Right ventricle myocardium inferior (tissue), 1 donor: ENCODE results near the gene TAOK3. TPM values are rescaled to one million over a fixed set of nuclear protein-coding genes. Genes with fewer than 3 reads are reported as not detected.

Experiments
- ATAC-seq: fragments of 200-7000 bp; cut with Tn5 transposase; one replicate; pipeline ENCODE4 v1.9.1; 2020; ENCODE audit warnings: mild to moderate bottlenecking, moderate library complexity
- DNase-seq: peaks from one replicate; pipeline ENCODE4 v3.0.0; 2021; ENCODE audit errors: missing footprints
- intact Hi-C: fragments of 100-400 bp; cut with DNase I; formaldehyde crosslinking; loops from one replicate; pipeline ENCODE4 v1.11.0; 2022
- total RNA-seq: library from RNA; stranded (reverse); fragmentation: NEBNext Ultra II Directional; extraction: Animal tissue kit (Norgen Biotek cat#: 25700); gene quantifications from one replicate; pipeline ENCODE4 v1.2.1, GENCODE V29; 2021
- donor health status: DM: no; HTN: yes; CAD: no; lungs with severe emphysema.

Gene TAOK3
- total RNA-seq, 1 donor from 2014 or later = 20.3 TPM

- ATAC-seq (no peak), DNase-seq (no peak)
- intact Hi-C loops = no loop called here
These were observed 184.8 kb downstream of the TAOK3 start for GRCh38 chr12:118187751-118188435.

DNA sequence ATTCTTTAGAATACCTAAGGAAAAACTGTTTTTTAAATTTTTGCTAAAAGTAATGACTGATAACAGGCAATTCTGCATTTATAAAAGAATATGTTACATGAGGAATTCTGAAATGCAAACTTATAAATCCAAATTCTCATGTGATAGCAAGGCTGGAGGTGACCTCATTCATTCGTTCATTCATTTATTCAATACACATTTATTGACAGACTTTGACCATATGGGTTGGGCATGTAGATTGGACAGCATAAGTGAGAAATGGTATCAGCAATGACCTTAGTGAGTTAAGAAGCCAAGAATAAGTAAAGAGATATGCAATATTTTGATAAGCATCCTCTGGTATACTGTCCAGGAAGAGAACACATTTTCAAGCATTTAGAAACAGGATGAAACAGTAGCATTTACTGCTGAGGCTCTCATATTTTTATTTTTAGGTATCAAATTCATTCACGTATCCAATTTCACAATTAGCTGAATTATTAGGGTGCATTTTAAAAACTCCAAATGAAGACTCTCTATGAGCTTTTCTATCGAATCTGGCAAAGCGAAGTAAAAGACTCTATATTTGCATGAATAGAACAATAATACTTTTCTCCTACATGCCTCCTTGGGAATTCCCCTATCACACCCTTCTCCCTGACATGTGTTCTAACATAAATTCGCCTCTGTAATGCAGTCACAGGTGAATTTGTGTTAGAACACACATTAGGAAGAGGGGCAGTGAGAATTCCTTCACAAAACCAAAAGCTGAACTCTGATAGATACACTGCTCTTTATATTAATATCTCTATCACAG is 186.9 kb downstream of the TAOK3 start:
- DNase-seq (no peak), ATAC-seq (no peak)
- intact Hi-C loops = no loop called here

- DNase-seq (no peak), ATAC-seq (no peak)
- intact Hi-C loops = loop anchor here (2.0 to 5.0 kb wide), 2 partner anchors 46 to 193 kb away; partner anchors contain the start of genes PEBP1 and SUDS3
These were observed 189.0 kb downstream of the TAOK3 start for GRCh38 chr12:118183711-118184110.

DNA sequence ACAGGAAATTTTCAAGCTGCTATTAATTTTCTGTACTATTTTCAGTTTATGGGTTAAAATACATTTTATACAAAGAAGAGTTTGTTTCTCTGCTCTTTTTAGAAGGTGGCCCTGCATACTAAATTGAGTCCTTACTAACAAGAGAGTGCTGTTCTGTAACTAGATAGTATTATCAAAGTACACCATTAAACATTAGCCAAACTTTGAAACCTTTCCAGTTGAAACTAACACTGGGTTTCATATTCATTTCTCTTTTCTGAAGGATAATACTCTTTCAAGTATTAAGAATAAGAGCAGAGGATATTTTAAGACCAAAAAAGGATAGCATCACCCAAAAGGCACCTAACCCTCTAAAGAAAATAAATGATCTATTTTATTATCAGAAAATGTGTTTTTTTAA is 189.6 kb downstream of the TAOK3 start:
- ATAC-seq (no peak), DNase-seq (no peak)
- intact Hi-C loops = loop anchor here (2.0 to 5.0 kb wide), 2 partner anchors 46 to 194 kb away; partner anchors contain the start of genes PEBP1 and SUDS3

DNA sequence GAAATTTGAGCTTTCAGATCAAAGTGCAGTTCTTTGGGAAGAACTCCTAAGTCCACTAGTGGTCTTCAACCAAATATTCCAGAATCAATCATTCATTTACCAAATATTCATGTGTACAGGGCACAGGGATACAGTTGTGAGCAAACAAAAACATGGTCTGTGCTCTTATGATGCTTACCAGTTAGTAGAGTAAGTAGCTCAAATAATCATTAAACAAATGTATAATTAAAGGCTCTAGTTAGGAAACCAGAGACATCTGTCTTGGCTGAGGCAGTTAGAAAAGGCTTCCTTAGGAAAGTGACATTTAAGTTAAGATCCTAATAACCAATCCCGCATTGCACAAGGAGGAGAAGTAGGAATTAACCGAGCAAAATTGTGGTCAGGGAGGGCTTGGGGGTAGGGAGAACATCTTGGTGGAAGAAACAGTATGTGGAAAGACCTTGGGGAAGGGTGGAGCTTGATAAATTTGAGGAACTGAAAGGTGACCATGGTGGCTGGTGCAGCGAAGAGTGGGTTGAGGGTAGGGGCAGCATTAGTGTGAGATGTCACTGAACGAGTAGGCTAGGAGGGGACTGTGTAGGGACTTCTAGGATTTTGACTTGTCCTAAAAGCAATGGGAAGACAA is 196.8 kb downstream of the TAOK3 start:
- intact Hi-C loops = no loop called here
- ATAC-seq = no peak
- DNase-seq = no peak

- ATAC-seq (no peak), DNase-seq (no peak)
- intact Hi-C loops = no loop called here
These were observed 205.8 kb downstream of the TAOK3 start for GRCh38 chr12:118166946-118167345.

- intact Hi-C loops = no loop called here
- ATAC-seq (no peak), DNase-seq (no peak)
These were observed 207.8 kb downstream of the TAOK3 start for GRCh38 chr12:118164798-118165486.

- no peak for ATAC-seq
- DNase-seq = no peak
- intact Hi-C loops = no loop called here
These were observed 212.2 kb downstream of the TAOK3 start for GRCh38 chr12:118160536-118160935.

DNA sequence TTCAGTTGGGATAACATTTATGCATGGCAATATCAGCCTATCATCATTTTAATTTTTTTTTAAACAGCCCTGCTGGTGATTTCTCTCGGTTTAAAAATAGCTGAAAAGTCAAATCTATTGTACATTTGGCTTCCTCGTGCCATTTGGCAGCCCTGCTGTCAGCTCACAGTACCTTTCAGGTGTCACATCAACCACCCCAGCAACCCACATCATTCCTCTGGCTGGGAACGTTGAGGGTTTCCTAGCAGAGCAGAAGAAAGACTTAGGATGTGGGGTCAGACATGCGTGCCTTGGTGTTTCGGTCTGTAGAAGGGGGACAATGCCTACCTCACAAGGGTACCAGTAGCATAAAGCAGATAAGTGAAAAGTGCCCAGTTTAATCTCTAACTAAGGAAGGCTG is 221.0 kb downstream of the TAOK3 start:
- intact Hi-C loops = no loop called here
- ATAC-seq (no peak), DNase-seq (no peak)

DNA sequence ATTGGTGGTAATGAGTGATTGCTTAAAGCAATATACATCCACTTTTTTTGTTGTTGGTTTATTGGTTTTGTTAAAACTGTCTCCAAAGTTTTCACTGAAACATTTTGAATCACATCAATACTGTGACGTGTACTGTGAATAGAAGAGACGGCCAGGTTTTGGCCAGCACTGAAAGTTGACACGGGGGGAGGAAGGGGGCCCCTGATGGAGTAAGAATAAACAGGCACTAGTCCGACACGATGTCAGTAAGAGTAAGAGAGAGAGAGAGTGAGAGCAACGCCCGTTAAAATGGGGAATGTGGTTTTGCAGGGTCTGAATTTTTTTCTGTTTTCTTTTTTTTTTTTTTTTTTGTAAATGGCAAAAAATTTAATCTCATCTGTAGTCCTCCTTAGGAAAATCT is 222.1 kb downstream of the TAOK3 start:
- ATAC-seq (peak; percentile 68), DNase-seq (no peak)
- intact Hi-C loops = no loop called here

- intact Hi-C loops = no loop called here
- DNase-seq (no peak), ATAC-seq (peak; percentile 51)
These were observed 224.4 kb downstream of the TAOK3 start for GRCh38 chr12:118148287-118148686.

DNA sequence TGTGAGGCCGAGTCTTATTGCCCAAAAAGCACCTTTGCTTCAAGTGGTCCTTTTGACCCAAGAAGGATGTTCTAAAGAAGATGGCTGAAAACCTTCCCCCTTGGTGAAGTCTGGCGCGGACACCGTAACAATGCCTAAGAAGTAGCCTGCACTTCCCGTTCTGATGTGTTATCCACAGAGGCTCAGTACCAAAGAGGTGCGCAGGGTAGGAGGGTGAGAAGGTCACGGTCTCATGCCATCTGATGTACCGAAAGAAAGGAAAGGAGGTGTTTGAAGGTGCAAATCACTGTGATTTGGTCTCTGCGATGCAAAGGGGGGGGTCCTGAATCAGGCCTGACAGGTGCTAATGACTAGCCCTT is 226.9 kb downstream of the TAOK3 start:
- intact Hi-C loops = no loop called here
- DNase-seq (no peak), ATAC-seq (no peak)

DNA sequence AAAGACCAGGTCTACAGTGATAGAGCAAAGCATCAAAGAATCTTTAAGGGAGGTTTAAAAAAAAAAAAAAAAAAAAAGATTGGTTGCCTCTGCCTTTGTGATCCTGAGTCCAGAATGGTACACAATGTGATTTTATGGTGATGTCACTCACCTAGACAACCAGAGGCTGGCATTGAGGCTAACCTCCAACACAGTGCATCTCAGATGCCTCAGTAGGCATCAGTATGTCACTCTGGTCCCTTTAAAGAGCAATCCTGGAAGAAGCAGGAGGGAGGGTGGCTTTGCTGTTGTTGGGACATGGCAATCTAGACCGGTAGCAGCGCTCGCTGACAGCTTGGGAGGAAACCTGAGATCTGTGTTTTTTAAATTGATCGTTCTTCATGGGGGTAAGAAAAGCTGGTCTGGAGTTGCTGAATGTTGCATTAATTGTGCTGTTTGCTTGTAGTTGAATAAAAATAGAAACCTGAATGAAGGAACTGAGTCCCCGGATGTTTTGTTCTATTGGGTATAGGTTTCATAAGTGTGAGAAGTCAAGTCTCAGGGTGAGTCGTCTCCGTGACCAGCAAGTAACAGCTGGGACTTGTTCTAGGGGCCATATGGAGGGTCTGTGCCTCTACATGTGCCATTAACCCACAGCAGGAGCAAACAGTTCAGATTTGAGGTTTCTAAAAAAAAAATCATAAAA is 227.5 kb downstream of the TAOK3 start:
- intact Hi-C loops = no loop called here
- no peak for DNase-seq
- no peak for ATAC-seq

DNA sequence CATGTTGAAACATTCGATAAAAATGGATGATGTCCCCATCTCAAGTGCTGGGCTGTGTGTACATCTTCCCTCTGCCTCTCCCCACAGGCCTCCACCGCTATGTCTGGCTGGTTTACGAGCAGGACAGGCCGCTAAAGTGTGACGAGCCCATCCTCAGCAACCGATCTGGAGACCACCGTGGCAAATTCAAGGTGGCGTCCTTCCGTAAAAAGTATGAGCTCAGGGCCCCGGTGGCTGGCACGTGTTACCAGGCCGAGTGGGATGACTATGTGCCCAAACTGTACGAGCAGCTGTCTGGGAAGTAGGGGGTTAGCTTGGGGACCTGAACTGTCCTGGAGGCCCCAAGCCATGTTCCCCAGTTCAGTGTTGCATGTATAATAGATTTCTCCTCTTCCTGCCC is 228.2 kb downstream of the TAOK3 start:
- DNase-seq = no peak
- no peak for ATAC-seq
- intact Hi-C loops = no loop called here

DNA sequence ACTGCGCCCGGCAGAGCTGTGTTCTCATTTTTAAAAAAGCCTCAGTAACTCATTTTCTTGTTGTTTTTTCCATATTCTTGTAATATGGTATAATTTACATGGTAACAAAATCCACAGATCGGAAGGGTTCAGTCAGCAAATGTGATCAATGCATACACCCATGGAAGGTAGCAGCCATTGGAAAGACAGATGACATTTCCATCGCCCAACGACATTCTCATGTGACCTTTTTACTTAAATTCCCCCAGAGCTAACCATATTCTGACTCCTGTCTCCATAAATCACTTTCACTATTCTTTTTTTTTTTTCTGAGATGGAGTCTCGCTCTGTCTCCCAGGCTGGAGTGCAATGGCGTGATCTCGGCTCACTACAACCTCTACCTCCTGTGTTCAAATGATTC is 231.9 kb downstream of the TAOK3 start:
- ATAC-seq = no peak
- intact Hi-C loops = no loop called here
- DNase-seq = no peak

GRCh38 chr12:118137148-118137678 is 235.5 kb downstream of the TAOK3 start:
- intact Hi-C loops = loop anchor here (5.0 kb wide), 3 partner anchors 45 to 235 kb away; partner anchors contain the start of genes TAOK3 and WSB2
- ATAC-seq (no peak), DNase-seq (no peak)

- DNase-seq = peak; percentile 87
- peak; percentile 44 for ATAC-seq
- intact Hi-C loops = loop anchor here (5.0 kb wide), 3 partner anchors 46 to 236 kb away; partner anchors contain the start of genes TAOK3 and WSB2
These were observed 236.1 kb downstream of the TAOK3 start for GRCh38 chr12:118136559-118137003.
